Measurements from ENCODE around the gene SLC6A17. TPM values are rescaled to one million over a fixed set of nuclear protein-coding genes. Genes with fewer than 3 reads are reported as not detected.

SLC6A17 gene
- total RNA-seq, 4 donors from 2014 or later, result 0.42 to 1.8 (median 0.57) TPM

DNA sequence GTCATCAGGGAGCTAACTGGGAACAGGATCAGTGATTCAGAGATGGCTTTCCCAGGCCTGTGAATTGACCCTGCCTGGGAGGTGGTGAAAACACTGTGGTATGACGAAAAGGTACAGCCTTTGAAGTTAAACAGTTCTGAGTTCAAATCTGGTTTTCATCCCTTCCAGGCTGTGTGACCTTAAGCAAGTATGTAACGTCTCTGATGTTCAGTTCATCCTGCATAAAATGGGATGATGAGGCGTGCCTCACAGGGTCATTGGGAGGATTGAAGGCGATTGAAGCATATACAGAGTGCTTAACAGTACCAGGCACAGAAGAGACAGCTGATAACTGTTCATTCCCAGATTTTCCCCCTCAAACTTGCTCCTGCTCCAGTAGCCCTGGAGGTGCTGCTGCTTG is 70.8 kb downstream of the SLC6A17 start:
- Histone ChIP-seq H3K9me3 (no peaks in the 10 kb centered on the region), H3K27ac (replicated peaks in 1 of 4) (no peak overlapping the region), H3K4me3 (no peak overlapping the region), H3K27me3 (no peaks in the 10 kb centered on the region), H3K36me3 (peaks cover 5 to 59% (median 26%) of the 10 kb centered on the region in 4 donors), H3K4me1 (peaks cover 0 to 5% (median 0%) of the 10 kb centered on the region in 4 donors)
- DNase-seq (ENCODE audit: extremely low spot score), result no peak
- intact Hi-C loops (cut with DNase I), result no loop called here
- TF ChIP-seq, protein P1, sequence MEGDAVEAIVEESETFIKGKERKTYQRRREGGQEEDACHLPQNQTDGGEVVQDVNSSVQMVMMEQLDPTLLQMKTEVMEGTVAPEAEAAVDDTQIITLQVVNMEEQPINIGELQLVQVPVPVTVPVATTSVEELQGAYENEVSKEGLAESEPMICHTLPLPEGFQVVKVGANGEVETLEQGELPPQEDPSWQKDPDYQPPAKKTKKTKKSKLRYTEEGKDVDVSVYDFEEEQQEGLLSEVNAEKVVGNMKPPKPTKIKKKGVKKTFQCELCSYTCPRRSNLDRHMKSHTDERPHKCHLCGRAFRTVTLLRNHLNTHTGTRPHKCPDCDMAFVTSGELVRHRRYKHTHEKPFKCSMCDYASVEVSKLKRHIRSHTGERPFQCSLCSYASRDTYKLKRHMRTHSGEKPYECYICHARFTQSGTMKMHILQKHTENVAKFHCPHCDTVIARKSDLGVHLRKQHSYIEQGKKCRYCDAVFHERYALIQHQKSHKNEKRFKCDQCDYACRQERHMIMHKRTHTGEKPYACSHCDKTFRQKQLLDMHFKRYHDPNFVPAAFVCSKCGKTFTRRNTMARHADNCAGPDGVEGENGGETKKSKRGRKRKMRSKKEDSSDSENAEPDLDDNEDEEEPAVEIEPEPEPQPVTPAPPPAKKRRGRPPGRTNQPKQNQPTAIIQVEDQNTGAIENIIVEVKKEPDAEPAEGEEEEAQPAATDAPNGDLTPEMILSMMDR (IDR thresholded peaks at IDR 0.05), result no peak
- TF ChIP-seq EP300 (IDR thresholded peaks at IDR 0.05), result no peak
- TF ChIP-seq POLR2AphosphoS5 (IDR thresholded peaks at IDR 0.05), result no peak
- TF ChIP-seq POLR2A (IDR thresholded peaks at IDR 0.05; ENCODE audit: low read depth), result no peak
- 88% methylated on average over 4 of the region's 4 CpGs for WGBS

DNA sequence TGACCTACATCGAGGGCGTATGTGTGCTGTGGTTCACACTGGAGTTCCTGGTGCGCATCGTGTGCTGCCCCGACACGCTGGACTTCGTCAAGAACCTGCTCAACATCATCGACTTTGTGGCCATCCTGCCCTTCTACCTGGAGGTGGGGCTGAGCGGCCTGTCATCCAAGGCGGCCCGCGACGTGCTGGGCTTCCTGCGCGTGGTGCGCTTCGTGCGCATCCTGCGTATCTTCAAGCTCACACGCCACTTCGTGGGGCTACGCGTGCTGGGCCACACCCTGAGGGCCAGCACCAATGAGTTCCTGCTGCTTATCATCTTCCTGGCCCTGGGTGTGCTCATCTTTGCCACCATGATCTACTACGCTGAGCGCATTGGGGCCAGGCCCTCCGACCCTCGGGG is 72.8 kb downstream of the SLC6A17 start:
- TF ChIP-seq POLR2AphosphoS5 (IDR thresholded peaks at IDR 0.05), result no peak
- TF ChIP-seq, protein P1 (IDR thresholded peaks at IDR 0.05), result no peak
- no peak for TF ChIP-seq EP300 (IDR thresholded peaks at IDR 0.05)
- TF ChIP-seq POLR2A (IDR thresholded peaks at IDR 0.05; ENCODE audit: low read depth), result no peak
- intact Hi-C loops (cut with DNase I), result no loop called here
- WGBS, result 100% methylated on average over 14 of the region's 27 CpGs
- no peak for DNase-seq (ENCODE audit: extremely low spot score)
- H3K9me3 ChIP-seq, result no peaks in the 10 kb centered on the region
- no peak overlapping the region for H3K27ac ChIP-seq (replicated peaks in 1 of 4)
- peaks cover 5 to 76% (median 44%) of the 10 kb centered on the region in 4 donors for H3K36me3 ChIP-seq
- H3K27me3 ChIP-seq, result no peaks in the 10 kb centered on the region
- H3K4me1 ChIP-seq, result no peaks in the 10 kb centered on the region
- no peak overlapping the region for H3K4me3 ChIP-seq

DNA sequence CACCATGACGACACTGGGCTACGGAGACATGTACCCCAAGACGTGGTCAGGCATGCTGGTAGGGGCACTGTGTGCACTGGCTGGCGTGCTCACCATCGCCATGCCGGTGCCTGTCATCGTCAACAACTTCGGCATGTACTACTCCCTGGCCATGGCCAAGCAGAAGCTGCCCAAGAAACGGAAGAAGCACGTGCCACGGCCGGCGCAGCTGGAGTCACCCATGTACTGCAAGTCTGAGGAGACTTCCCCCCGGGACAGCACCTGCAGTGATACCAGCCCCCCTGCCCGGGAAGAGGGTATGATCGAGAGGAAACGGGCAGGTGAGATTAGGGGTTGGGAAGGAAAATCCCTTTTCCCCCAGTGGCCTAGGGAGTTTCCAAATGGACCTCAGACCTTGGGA is 73.3 kb downstream of the SLC6A17 start:
- intact Hi-C loops (cut with DNase I), result no loop called here
- no peak overlapping the region for H3K4me3 ChIP-seq
- DNase-seq (ENCODE audit: extremely low spot score), result no peak

DNA sequence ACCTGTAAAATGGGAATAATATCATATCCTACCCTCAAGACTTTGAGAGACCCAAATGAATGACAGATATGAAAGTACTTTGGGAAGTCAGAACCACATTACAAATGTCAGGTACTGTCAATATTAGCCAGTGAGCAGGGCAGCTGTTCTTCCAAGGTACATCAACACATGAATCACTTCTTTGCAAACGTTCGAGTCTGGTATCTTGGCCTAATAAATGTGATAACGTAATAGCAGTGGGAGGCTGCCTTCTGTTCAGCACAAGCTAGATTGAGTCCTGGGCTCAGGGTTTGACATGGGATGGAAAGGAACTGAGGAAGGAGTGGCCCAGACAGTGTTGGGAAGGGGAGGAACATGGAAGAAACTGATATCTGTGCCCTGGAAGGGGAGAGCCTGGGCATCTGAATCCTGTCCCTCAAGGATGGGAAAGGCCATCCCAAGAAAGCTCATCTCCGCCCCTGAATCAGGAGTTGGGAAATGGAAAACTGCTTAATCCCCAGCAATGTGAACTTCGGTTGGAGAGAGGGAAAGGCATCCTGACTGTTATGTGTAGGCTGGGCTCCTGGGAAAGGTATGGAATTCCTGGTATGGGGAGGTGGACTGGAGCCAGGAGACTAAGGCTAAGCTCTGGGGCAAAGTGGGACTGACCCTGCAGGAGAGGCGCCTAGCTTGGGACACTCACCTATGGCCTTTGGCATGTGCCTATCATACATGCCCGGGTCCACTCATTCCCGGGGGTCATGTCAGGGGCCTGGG is 74.1 kb downstream of the SLC6A17 start:
- H3K27me3 ChIP-seq, result no peaks in the 10 kb centered on the region
- H3K36me3 ChIP-seq, result peaks cover 10 to 82% (median 54%) of the 10 kb centered on the region in 4 donors
- H3K27ac ChIP-seq (replicated peaks in 1 of 4), result no peak overlapping the region
- TF ChIP-seq POLR2A (IDR thresholded peaks at IDR 0.05; ENCODE audit: low read depth) (no peak), EP300 (IDR thresholded peaks at IDR 0.05) (no peak), POLR2AphosphoS5 (IDR thresholded peaks at IDR 0.05) (no peak)
- intact Hi-C loops (cut with DNase I), result no loop called here
- DNase-seq (ENCODE audit: extremely low spot score), result no peak
- H3K4me3 ChIP-seq, result no peak overlapping the region
- no peaks in the 10 kb centered on the region for H3K9me3 ChIP-seq
- H3K4me1 ChIP-seq, result no peaks in the 10 kb centered on the region
- WGBS, result 90% methylated on average over 8 of the region's 8 CpGs

More for the DNA sequence above, 73.3 kb downstream of the SLC6A17 start:
- Histone ChIP-seq H3K27me3 (no peaks in the 10 kb centered on the region), H3K4me1 (no peaks in the 10 kb centered on the region), H3K9me3 (no peaks in the 10 kb centered on the region), H3K36me3 (peaks cover 5 to 80% (median 48%) of the 10 kb centered on the region in 4 donors), H3K27ac (replicated peaks in 1 of 4) (no peak overlapping the region)
- 96% methylated on average over 17 of the region's 17 CpGs for WGBS
- TF ChIP-seq POLR2A (IDR thresholded peaks at IDR 0.05; ENCODE audit: low read depth) (no peak), EP300 (IDR thresholded peaks at IDR 0.05) (no peak), POLR2AphosphoS5 (IDR thresholded peaks at IDR 0.05) (no peak)
- TF ChIP-seq, protein P1 (IDR thresholded peaks at IDR 0.05), result no peak

DNA sequence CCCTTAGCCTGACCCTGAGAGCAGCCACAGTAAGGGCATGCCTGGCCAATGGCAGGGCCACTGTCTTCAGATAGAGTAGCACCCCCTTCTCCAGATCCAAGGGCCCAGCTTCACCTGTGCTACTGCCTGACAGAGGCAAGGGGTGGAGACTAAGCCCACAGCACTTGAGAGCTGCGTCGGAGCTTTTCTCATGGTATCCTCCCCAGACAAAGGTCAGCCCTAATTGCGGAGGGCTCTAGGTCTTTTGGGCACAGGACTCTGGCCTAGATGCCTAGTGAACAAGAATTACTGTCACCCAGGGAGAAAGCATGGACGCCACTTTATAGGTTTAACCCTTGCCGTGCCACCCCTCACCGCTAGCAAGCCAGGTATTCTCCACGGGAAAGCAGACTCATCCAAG is 74.9 kb downstream of the SLC6A17 start:
- no peaks in the 10 kb centered on the region for H3K27me3 ChIP-seq
- H3K4me3 ChIP-seq, result no peak overlapping the region
- no peaks in the 10 kb centered on the region for H3K4me1 ChIP-seq
- no peak for DNase-seq (ENCODE audit: extremely low spot score)
- H3K9me3 ChIP-seq, result no peaks in the 10 kb centered on the region
- H3K27ac ChIP-seq (replicated peaks in 1 of 4), result no peak overlapping the region
- intact Hi-C loops (cut with DNase I), result no loop called here
- H3K36me3 ChIP-seq, result peaks cover 10 to 85% (median 58%) of the 10 kb centered on the region in 4 donors
- TF ChIP-seq POLR2AphosphoS5 (IDR thresholded peaks at IDR 0.05), result no peak
- 89% methylated on average over 3 of the region's 7 CpGs for WGBS

All from esophagus muscularis mucosa (tissue), 4 donors.